GM18511 (cell line): ENCODE data around the gene ABCC1.
"Not testable (repeated sequence)": the region's sequence is repeated elsewhere in the genome, so short reads cannot be mapped to it uniquely, and the experiment has no call there.

Source experiments
- ATAC-seq: cut with Tn5 transposase; IDR thresholded peaks from one replicate; pipeline ENCODE4 v1.9.1; 2021; ENCODE audit warnings: mild to moderate bottlenecking, moderate library complexity; ENCODE audit not compliant: unreplicated experiment

Gene ABCC1

DNA sequence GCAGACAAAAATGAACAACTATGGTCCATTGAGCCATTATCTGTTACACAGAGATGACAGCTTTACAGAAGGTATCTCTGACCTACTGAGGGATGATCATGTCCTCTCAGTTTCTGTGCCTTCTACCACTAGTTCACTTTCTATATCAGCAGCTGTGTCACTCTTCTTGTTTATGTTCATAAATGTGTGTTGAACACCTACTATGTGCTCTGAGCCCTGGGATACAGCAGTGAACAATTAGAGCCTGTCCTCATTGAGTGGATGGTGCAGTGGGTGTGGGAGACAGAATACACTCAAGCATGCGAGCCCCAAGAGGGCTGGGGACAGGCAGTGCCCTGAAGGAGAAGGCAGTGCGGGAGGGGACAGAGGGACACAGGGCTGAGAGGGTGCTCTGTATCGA, 181.8 kb downstream of the ABCC1 start:
- ATAC-seq: no peak

DNA sequence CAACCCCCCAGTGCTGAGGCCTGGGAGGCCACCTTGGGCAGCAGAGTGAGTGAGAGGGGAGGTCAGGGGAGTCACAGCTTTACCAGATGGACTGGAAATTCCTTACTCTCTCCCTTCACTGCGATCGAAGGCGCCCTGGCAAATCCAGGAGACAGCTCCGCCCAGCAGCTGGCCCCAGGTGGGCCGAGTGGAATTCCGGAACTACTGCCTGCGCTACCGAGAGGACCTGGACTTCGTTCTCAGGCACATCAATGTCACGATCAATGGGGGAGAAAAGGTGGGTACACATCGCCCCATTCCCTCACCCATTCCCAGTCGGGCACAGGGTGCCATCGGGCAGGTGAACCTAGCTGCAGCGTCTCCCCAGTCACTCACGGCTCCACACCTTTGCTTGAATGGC, 182.2 kb downstream of the ABCC1 start:
- no peak for ATAC-seq

DNA sequence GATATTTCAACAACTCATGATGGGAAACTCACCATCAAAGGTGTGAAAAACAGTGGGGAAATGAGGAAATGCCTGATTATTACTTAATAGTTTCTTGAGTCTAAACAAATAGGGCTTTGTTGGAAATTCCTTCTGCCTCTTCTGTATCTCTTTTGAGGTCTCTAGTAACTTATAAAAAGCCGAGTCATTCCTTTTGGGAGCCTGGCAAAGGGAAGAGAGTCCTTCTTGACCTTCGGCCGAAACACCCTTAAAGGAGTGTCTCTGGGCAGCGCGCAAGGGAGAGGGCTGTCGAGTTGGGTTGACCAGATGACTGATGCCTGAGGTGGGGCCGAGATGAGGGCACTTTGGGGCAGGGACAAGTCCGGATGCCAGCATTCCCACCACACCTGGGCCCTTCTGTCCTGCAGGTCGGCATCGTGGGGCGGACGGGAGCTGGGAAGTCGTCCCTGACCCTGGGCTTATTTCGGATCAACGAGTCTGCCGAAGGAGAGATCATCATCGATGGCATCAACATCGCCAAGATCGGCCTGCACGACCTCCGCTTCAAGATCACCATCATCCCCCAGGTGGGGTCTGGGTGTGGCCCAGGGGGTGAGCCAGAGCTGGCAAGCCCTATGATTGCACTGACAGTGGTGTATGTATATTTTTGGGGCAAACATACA, 184.7 kb downstream of the ABCC1 start:
- ATAC-seq: no peak

DNA sequence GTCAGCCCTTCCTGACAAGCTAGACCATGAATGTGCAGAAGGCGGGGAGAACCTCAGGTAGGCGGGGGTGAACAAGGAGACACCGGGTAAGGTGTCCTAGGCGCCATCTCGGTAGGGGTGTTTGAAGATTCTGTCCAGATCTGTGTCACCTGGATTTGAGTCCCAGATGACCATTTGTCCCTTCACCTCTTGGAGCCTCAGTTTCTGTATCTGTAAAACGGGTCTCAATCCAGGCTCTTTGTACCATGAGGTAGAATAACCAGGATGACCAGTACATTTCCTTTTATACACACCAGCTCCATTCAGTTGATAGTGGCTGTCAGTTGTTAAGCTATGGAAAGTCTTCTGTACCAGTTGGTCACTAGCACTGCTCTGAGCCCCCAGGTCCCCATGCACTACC, 187.2 kb downstream of the ABCC1 start:
- no peak for ATAC-seq

DNA sequence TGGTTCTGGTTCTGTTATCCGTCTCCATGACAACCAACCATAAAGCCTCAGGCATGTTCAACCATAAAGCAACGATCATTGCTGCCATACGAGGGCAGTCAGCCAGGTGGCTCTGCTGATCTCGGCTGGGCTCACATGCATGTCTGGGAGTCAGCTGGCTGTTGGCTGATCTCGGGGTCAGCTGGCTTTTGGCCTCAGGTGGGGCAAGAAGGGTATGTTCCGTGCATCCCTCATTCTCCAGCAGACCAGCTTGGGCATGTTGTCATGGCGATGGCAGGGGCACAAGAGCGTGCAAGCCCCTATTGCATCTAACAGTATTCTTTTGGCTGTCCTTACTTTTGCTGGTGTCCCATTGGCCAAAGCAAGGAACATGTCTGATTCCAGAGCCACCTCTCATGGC, 187.7 kb downstream of the ABCC1 start:
- ATAC-seq: no peak

DNA sequence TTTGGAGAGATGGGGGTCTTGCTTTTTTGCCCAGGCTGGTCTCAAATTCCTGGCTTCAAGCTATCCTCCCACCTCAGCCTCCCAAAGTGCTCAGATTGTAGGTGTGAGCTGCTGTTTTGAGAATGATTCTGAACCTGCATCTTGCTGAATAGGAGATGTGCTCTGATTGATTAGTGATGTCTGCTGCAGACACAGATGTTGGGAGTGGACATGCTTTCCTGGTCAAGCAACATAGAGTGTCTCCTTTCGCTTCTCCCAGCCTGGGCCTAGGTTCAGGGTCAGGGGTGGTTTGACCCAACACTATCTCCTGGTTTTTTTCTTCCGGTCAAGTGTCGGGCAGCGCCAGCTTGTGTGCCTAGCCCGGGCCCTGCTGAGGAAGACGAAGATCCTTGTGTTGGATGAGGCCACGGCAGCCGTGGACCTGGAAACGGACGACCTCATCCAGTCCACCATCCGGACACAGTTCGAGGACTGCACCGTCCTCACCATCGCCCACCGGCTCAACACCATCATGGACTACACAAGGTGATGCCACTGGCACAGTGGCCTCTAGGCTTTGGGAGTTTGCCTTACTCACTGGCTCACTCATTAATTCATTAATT, 188.7 kb downstream of the ABCC1 start:
- no peak for ATAC-seq

DNA sequence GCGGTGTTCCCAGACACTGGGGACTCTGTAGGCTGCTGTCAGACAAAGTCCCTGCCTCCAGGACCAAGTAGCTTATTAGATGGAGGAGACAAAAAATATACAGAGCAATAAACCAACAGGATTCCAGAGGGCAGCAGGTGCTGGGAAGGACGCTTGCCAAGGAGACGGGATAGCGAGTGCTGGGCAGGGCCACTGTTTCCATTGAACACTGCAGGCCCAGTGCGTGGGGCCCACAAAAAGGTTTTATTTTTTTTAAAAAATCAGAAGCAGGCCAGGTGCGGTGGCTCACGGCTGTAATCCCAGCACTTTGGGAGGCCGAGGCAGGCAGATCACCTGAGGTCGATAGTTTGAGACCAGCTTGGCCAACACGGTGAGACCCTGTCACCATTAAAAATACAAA, 189.6 kb downstream of the ABCC1 start:
- ATAC-seq: no peak

DNA sequence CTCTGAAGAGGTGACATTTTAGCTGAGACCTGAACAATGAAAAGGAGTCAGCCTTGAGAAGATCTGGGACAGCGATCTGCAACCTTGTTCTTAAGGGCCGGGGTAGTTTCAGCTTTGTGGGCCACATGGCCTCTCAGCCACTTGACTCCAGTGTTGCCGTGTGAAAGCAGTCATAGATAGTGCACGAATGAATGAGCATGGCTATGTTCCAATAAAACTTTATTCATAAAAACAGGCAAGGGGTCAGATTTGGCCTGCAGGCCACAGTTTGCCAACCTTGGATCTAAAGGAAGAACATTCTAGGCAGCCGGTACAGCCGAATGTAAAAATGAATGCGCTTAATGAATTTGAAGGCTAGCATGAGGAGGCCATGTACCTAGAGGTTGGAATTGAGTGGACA, 190.4 kb downstream of the ABCC1 start:
- ATAC-seq: no peak

DNA sequence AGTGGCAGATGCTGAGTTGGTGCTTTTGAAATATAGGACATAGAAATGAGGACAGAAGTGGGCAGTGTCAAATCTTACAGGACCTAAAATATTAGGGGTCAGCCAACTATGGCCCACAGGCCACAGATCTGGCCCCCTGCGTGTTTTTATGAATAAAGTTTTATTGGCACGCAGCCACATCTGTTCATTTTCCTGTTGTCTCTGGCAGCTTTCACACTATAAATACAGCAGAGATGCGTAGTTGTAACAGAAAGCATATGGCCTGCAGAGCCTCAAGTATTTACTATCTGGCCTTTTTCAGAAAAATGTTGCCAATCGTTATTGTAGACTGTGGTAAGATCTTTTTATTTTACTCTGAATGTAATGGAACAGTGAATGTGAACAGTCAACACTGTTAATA, 191.1 kb downstream of the ABCC1 start:
- ATAC-seq: no peak

DNA sequence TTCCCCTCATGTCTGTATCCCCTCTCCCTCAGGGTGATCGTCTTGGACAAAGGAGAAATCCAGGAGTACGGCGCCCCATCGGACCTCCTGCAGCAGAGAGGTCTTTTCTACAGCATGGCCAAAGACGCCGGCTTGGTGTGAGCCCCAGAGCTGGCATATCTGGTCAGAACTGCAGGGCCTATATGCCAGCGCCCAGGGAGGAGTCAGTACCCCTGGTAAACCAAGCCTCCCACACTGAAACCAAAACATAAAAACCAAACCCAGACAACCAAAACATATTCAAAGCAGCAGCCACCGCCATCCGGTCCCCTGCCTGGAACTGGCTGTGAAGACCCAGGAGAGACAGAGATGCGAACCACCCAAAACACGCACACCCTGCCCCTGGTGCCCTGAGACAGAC, 191.7 kb downstream of the ABCC1 start:
- ATAC-seq: no peak

DNA sequence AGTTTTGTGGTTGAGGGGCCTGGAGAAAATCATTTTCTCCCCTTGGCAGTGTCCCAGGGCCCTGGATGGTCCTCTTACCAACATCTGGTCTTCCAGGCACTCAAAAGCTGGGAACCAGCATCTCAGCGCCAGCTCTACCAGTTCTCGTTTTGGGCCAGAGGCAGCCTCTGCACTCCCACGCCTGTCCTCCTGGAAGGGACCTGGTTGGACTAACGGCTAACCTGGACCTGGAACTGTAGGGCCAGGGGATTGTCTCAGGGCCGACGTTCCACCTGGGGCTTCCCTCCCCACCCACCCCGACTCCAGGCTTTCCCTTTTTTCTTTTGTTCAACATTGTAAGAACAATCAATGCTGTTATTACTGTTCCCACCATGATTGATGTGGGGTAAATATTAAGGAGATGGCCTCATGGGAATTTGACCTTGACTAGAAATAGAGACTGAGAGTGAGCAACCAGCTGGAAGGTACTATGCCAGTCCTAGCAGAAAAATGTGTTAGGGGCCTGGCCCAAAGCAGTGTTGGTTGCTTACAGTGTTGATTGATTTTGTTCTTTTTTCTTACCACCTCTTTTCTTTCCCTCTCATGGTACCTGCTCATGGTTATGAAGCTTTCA, 192.5 kb downstream of the ABCC1 start:
- ATAC-seq: no peak

DNA sequence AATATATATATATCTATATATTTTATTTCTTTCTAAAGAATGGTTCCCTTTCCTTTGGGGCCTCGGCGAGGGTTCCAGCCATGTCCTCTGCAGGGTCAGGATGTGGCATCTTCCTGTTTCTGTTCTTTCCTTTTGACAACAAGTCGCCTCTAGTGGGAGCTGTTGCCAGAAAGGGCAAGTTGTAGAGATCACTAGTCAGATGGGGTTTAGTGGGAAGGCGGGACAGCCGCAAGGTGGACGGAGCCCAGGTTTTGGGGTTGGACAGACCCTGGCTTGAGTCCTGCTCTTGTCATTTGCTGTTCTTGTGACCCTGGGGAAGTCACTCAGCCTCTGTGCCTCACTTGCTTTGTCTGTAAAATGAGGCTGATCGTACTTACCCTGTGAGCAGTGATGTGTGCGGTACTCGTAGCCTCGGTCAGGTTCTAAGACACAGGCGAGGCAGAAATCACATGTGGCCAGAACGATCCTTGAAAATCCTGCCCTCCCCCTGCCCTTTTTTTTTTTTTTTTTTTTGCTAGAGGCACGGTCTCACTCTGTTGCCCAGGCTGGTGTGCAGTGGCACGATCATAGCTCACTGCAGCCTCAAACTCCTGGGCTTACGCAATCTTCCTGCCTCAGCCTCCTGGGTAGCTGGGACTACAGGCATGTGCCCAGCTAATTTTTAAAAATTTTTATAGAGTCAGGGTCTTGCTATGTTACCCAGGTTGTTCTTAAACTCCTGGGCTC, 193.8 kb downstream of the ABCC1 start:
- no peak for ATAC-seq

DNA sequence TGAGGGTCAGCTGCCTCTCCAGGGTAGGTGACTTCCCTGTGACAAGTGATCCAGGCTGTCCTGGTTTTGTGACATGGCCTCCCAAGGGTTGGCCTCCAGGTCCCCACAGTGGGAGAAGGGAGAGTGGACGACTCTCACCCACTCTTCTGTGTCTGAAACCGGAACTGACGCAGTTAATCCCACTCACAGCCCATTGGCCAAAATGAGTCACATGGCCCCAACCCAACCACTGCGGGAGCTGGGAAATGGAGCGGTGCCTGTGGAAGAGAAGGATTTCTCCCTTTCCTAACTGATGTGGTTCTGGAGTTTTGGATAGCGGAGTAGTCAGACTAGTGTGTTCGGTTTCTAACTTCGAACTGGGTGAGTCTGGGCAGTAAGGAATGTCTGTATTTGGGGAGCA, 194.5 kb downstream of the ABCC1 start:
- no peak for ATAC-seq

DNA sequence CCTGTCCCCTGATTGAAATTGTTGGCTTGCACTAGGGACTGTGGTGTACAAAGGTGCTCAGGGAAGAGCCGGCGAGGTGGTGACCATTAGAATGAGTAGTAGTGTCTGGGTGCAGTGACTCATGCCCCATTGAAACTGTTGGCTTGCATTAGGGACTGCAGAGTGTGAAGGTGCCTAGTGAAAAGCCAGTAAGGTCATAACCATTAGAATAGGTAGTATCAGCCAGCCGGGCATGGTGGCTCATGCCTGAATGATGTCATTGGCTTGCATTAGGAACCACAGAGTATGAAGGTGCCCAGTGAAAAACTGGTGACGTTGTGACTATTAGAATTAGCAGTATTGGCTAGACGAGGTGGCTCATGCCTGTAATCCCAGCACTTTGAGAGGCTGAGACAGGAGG, 195.0 kb downstream of the ABCC1 start:
- no peak for ATAC-seq

DNA sequence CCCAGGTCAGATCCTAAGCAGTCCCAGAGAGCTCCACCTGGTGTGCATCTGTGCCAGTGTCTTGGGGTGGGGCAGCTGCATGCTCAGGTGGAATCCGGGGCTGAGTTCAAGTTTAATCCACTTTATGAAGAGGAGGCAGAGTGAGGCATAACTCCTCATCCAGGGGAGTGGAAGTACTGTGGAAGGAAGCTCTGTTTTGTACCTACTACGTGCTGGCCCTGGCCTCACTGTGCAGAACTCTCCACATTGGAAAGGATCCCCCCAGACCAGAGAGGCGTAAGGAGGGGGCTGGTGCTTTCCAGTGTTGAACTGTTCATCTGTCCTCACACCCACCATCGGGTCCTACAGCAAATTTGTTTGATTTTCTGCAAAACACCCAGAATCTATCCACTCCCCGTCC, 195.9 kb downstream of the ABCC1 start:
- ATAC-seq: no peak

DNA sequence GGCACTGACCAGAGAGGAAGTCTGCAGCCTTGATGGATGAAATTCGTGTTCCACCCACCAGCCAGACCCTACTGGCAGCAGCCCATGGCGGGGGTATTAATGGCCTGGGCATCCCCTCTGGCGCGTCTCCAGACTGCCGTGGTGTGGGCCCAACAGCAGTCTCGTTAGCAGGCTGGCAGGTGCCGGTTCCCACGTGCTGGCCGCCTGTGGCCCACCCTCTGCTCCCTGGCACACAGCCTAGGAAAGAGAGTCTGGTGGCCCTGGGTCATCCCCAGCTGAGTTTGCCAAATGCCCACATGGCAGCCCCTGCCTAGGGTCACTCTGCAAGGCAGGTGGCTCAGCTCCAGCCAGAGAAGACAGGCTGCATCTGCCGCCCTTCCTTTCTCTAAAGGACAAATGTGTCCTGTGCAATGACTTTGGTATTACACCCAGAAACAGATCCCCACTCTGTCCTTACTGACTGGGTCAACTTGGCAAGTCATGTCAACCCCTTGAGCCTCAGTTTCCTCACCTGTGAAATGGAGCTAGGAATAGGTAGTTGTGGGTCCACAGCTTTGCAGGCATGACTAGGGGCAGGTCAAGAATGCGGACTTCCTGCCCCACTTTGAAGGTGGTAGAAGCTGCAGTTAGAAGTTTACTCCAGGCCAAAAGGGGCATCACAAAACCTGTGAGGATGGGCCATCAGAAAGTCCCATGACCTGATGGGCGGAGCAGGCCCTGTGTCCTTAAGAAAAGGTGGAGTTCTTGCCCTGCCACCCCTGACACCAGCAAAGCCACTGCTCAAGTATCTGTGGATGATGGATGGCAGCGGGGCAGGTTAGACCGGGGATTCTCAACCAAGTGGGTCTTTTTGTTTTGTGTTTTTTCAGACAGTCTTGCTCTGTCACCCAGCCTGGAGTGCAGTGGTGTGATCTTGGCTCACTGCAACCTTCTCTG, 197.2 kb downstream of the ABCC1 start:
- no peak for ATAC-seq

DNA sequence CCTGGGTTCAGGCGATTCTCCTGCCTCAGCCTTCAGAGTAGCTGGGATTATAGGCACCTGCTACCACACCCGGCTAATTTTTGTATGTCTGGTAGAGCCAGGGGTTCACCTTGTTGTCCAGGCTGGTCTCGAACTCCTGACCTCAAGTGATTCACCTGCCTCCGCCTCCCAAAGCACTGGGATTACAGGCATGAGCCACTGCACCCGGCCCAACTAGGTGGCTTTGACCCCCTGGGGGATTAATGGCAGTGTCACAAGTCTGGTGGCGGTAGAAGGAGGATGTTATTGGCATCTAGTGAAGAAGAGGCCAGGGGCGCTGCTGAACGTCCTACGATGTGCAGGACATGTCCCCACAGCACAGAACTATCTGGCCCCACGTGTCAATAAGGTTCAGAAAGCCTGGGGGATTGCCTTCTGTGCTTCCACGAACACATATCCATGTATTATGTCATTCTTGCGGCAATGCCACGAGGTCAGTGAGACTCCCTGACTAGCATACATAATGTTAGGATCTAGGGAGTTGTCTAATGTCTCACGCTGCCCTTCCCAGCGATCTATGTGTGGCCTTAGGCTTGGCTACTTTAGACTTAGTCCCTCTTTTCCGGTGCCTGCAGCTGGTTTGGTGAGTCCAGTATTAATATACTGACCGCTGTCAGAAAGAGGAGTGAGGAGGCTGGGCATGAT, 198.0 kb downstream of the ABCC1 start:
- ATAC-seq: no peak

DNA sequence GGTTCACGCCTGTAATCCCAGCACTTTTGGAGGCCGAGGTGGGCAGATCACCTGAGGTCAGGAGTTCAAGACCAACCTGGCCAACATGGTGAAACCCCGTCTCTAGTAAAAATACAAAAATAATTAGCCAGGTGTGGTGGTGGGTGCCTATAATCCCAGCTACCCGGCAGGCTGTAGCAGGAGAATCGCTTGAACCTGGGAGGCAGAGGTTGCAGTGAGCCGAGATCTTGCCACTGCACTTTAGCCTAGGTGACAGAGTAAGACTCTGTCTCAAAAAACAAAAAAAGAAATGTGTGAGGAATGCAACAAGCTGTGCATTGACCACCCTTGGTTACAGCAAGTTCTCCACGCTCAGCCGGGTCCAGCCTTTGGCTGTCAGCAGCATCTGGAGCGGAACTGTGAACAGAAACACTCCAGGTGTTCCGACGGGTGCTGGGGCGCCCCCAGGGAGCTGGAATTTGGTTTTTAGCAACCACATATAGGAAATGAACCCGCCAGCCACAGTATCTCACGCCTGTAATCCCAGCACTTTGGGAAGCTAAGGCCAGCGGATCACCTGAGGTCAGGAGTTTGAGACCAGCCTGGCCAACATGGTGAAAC, 198.7 kb downstream of the ABCC1 start:
- ATAC-seq: not testable (repeated sequence)

DNA sequence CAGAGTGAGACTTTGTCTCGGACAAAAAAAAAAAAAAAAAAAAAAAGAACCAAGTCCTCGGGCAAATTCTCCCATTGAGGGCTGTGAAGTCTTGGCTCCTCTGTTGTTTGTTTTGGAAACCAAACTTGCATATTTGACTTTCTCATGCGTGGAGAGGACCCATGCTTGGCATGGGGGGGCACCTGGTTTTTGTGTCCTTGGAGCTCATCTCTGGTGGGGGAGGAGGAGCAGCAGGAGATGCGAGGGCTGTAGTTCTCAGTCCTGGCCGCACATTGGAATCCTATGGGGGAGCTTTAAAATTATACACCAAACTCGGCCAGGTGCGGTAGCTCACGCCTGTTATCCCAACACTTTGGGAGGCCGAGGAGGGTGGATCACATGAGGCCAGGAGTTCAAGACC, 199.3 kb downstream of the ABCC1 start:
- no peak for ATAC-seq

DNA sequence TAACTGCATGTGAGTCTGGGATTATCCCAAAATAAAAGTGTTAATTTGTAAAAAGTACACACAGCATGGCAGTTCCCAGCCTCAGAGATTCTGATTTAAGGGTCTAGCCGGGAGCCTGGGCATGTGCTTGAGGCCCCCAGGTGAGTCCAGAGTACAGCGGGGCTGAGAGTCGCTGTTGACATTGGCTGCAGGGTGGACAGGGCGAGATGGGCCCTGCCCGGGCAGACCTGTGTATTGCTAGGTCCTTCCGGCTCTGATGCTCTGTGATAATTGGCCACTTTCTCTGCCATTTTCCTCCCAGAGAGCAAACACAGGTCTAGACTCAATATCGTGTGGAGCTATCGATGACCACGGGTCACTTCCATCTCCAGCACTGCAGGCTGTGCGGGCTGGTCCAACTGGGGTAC, 200.3 kb downstream of the ABCC1 start:
- no peak for ATAC-seq
